Heart right ventricle (tissue), 16 donors: ENCODE data around the gene CSMD2. TPM values are rescaled to one million over a fixed set of nuclear protein-coding genes. Genes with fewer than 3 reads are reported as not detected.

Experiments
- ATAC-seq, 8 donors: fragments of 200-7000 bp; cut with Tn5 transposase; one replicate each; pipeline ENCODE4 v1.9.1; 2020; ENCODE audit warnings: mild to moderate bottlenecking in 8 of 8, moderate library complexity in 8 of 8, moderate number of reproducible peaks in 1 of 8
- DNase-seq, 2 donors: peaks; one replicate each; pipeline ENCODE4 v3.0.0-alpha.2; 2020
- H3K27ac ChIP-seq, 10 donors: fragments of 200-600 bp; sonication (generic) in 2 of 10; one replicate each; pipeline versions ENCODE4 v1.5.0 to v1.8.0; 2020 to 2022; ENCODE audit warnings: mild to moderate bottlenecking in 3 of 10
- H3K27me3 ChIP-seq, 7 donors: fragments of 200-600 bp; one replicate each; pipeline ENCODE4 v1.8.0; 2021 to 2022; ENCODE audit warnings: mild to moderate bottlenecking in 2 of 7
- H3K36me3 ChIP-seq, 9 donors: fragments of 200-600 bp; sonication (generic) in 1 of 9; one replicate each; pipeline versions ENCODE4 v1.5.0 to v1.8.0; 2020 to 2022; ENCODE audit warnings: mild to moderate bottlenecking in 2 of 9
- H3K4me1 ChIP-seq, 9 donors: fragments of 200-600 bp; sonication (generic) in 1 of 9; one replicate each; pipeline versions ENCODE4 v1.5.0 to v1.8.0; 2020 to 2022; ENCODE audit warnings: mild to moderate bottlenecking in 4 of 9
- H3K4me3 ChIP-seq, 10 donors: fragments of 200-600 bp; sonication (generic) in 2 of 10; one replicate each; pipeline versions ENCODE4 v1.5.0 to v1.8.0; 2020 to 2022; ENCODE audit warnings: mild to moderate bottlenecking in 7 of 10, moderate library complexity in 2 of 10
- H3K9me3 ChIP-seq, 11 donors: fragments of 200-600 bp in 10 of 11; sonication (generic) in 2 of 11; one replicate each; pipeline versions ENCODE4 v1.5.0 to v1.8.0; 2013 to 2022; ENCODE audit warnings: mild to moderate bottlenecking in 2 of 11, control low read depth in 1 of 11, moderate library complexity in 1 of 11
- CTCF ChIP-seq, 9 donors: fragments of 200-600 bp; sonication (generic) in 2 of 9; IDR thresholded peaks; one replicate each; pipeline versions ENCODE4 v1.5.0 to v1.8.0; 2021 to 2022; ENCODE audit warnings: antibody characterized with exemption in 9 of 9, mild to moderate bottlenecking in 5 of 9, moderate library complexity in 1 of 9
- WGBS, 2 donors: extraction: QIAGEN DNeasy Blood & Tissue Kit; methylation state at CpG; one replicate each; pipeline ENCODE4 v1.1.7; 2013; ENCODE audit warnings: inconsistent platforms in 1 of 2; 5-methylcytosine and 5-hydroxymethylcytosine counted together
- intact Hi-C, 10 donors: fragments of 100-400 bp; cut with DNase I; formaldehyde crosslinking; loops; one replicate each; pipeline versions ENCODE4 v1.11.1 to v1.14.2; 2022
- polyA plus RNA-seq, 2 donors: library from polyadenylated mRNA; stranded (reverse); fragments of 200-250 nt; gene quantifications; one replicate each; pipeline ENCODE4 v1.2.3, GENCODE V29; 2013
- total RNA-seq, 10 donors: library from RNA; stranded (reverse); fragmentation: NEBNext Ultra II Directional in 3 of 10; extraction: Animal tissue kit (Norgen Biotek cat#: 25700) in 3 of 10; gene quantifications; one replicate each; pipeline versions ENCODE4 v1.2.1 to v1.2.4, GENCODE V29; 2021 to 2023
- donor health status: Arrhythmogenic right ventricular cardiomyopathy.
- donor health status: ischemic (EF 13 %, LVEDD 7.1; RV severe dilation, severe dysfunction).
- donor health status: healthy with polysubstance abuse.
- donor health status: DM: no; HTN: yes; CAD: no.
- donor health status: DM: no; HTN: no; CAD: no.
- donor health status: ischemic (EF 25% LVEDD 6.9; RV normal size, moderate dysfunction).
- donor health status: ischemic (EF 25% LVEDD 5.7; RV mildly dilated, moderate dysfunction).
- donor health status: healthy.
- donor health status: DM: yes; HTN: yes; CAD: no.
- donor health status: Ischemic cardiomyopathy.
- donor health status: ischemic (EF 35%, LVEDD 5.7; RV mildly dilated, moderate dysfunction).
- donor health status: nonischemic (EF 11% LVEDD 7.7; RV severe dilation, severe dysfunction).
- donor health status: DM: yes; HTN: yes; CAD: no.
- donor health status: PGD.
- donor health status: ischemic (EF 29% LVEDD 5.4; RV normal size, mild dysfunction).
- donor health status: nonischemic (EF 23%, LVEDD 6.1; RV moderate dilation, normal function).

Gene CSMD2
- total and polyA plus RNA-seq, 12 donors = 0.04 to 0.97 (median 0.14) TPM; not detected in 1

- H3K27me3 ChIP-seq = peaks cover 0 to under 1% (median 0%) of the 10 kb centered on the region in 7 donors
- ATAC-seq (no peak), DNase-seq (no peak)
- H3K4me1 ChIP-seq = peaks cover 0 to 26% (median 3%) of the 10 kb centered on the region in 9 donors
- TF ChIP-seq CTCF (IDR thresholded peaks at IDR 0.05) = no peak
- H3K27ac ChIP-seq = no peak overlapping the region
- no peak overlapping the region for H3K4me3 ChIP-seq
- H3K36me3 ChIP-seq = no peaks in the 10 kb centered on the region
- H3K9me3 ChIP-seq = peaks cover 0 to 5% (median 1%) of the 10 kb centered on the region in 11 donors
- intact Hi-C loops = no loop called here
- 57 to 58% methylated on average over 1 of the region's 1 CpG for WGBS, 2 donors
Measured at GRCh38 chr1:34054920-34055319, 110.1 kb downstream of the CSMD2 start.

- WGBS, 2 donors = 90 to 91% methylated on average over 2 of the region's 2 CpGs
Measured at GRCh38 chr1:34053660-34054059, 111.4 kb downstream of the CSMD2 start.

GRCh38 chr1:34052565-34052964 is 112.5 kb downstream of the CSMD2 start:
- DNase-seq = no peak
- no peak for ATAC-seq
- 89% methylated on average over 6 of the region's 6 CpGs for WGBS, 2 donors
- peaks cover 0 to 10% (median 0%) of the 10 kb centered on the region in 7 donors for H3K27me3 ChIP-seq
- H3K36me3 ChIP-seq = no peaks in the 10 kb centered on the region
- intact Hi-C loops = no loop called here
- no peak overlapping the region for H3K27ac ChIP-seq
- H3K4me3 ChIP-seq = no peak overlapping the region
- H3K4me1 ChIP-seq = peaks cover 0 to 4% (median 0%) of the 10 kb centered on the region in 9 donors
- no peak for TF ChIP-seq CTCF (IDR thresholded peaks at IDR 0.05)
- H3K9me3 ChIP-seq = peaks cover 0 to 9% (median 4%) of the 10 kb centered on the region in 11 donors

More at GRCh38 chr1:34053660-34054059, 111.4 kb downstream of the CSMD2 start:
- TF ChIP-seq CTCF (IDR thresholded peaks at IDR 0.05) = no peak
- Histone ChIP-seq H3K27me3 (peaks cover 0 to 10% (median 0%) of the 10 kb centered on the region in 7 donors), H3K4me1 (peaks cover 0 to 14% (median 0%) of the 10 kb centered on the region in 9 donors), H3K9me3 (peaks cover 0 to 9% (median 4%) of the 10 kb centered on the region in 11 donors), H3K36me3 (no peaks in the 10 kb centered on the region), H3K27ac (no peak overlapping the region), H3K4me3 (no peak overlapping the region)
- DNase-seq (no peak), ATAC-seq (no peak)
- intact Hi-C loops = no loop called here

- DNase-seq (no peak), ATAC-seq (no peak)
- intact Hi-C loops = no loop called here
- TF ChIP-seq CTCF (IDR thresholded peaks at IDR 0.05) = no peak
- WGBS, 2 donors = 70 to 75% methylated on average over 3 of the region's 3 CpGs
- Histone ChIP-seq H3K27me3 (peaks cover 0 to 10% (median 0%) of the 10 kb centered on the region in 7 donors), H3K36me3 (no peaks in the 10 kb centered on the region), H3K9me3 (peaks cover 0 to 9% (median 4%) of the 10 kb centered on the region in 11 donors), H3K27ac (no peak overlapping the region), H3K4me1 (peaks cover 0 to 3% (median 0%) of the 10 kb centered on the region in 9 donors), H3K4me3 (no peak overlapping the region)
Measured at GRCh38 chr1:34050709-34051485, 114.1 kb downstream of the CSMD2 start.
